Astrocyte of the cerebellum (primary cell): ENCODE results near the gene B3GLCT.

Experiments used
- DNase-seq: peaks from one replicate; pipeline ENCODE4 v3.0.0-alpha.2; 2011; ENCODE audit warnings: low read depth
- H3K4me3 ChIP-seq: 2 replicates; pipeline ENCODE4 v1.5.1; 2011; ENCODE audit warnings: mild to moderate bottlenecking, low read depth, low read length, moderate library complexity
- CTCF ChIP-seq: IDR thresholded peaks from 2 replicates; pipeline ENCODE4 v1.5.1; 2012; ENCODE audit warnings: low read length, low read depth, moderate library complexity, mild to moderate bottlenecking; ENCODE audit errors: missing control alignments
- in situ Hi-C: cut with HindIII; loops from 2 replicates; pipeline ENCODE4 v1.10.0; 2017; ENCODE audit warnings: low sequenced_read_pairs

Gene B3GLCT

GRCh38 chr13:31242367-31242766 is 42.6 kb downstream of the B3GLCT start:
- H3K4me3 ChIP-seq: no peak overlapping the region
- no peak for TF ChIP-seq CTCF
- no peak for DNase-seq
- in situ Hi-C loops: loop anchor here (25.0 kb wide), 1 partner anchor 170 kb away; no protein-coding TSS in a partner anchor

GRCh38 chr13:31242916-31243315 is 43.1 kb downstream of the B3GLCT start:
- DNase-seq: no peak
- in situ Hi-C loops: loop anchor here (25.0 kb wide), 1 partner anchor 169 kb away; no protein-coding TSS in a partner anchor
- H3K4me3 ChIP-seq: no peak overlapping the region
- TF ChIP-seq CTCF: no peak

- DNase-seq: no peak
- in situ Hi-C loops: loop anchor here (5.0 to 25.0 kb wide), 2 partner anchors 72 to 167 kb away; no protein-coding TSS in a partner anchor
- H3K4me3 ChIP-seq: no peak overlapping the region
- TF ChIP-seq CTCF: no peak
Measured at GRCh38 chr13:31245598-31246373, 46.0 kb downstream of the B3GLCT start.

- in situ Hi-C loops: loop anchor here (5.0 to 25.0 kb wide), 2 partner anchors 70 to 165 kb away; no protein-coding TSS in a partner anchor
- TF ChIP-seq CTCF: no peak
- no peak overlapping the region for H3K4me3 ChIP-seq
- DNase-seq: no peak
Measured at GRCh38 chr13:31246918-31247317, 47.1 kb downstream of the B3GLCT start.

GRCh38 chr13:31248361-31248760 is 48.6 kb downstream of the B3GLCT start:
- in situ Hi-C loops: loop anchor here (5.0 to 25.0 kb wide), 2 partner anchors 69 to 164 kb away; no protein-coding TSS in a partner anchor
- H3K4me3 ChIP-seq: no peak overlapping the region
- DNase-seq: no peak
- TF ChIP-seq CTCF: no peak

GRCh38 chr13:31248965-31249539 is 49.3 kb downstream of the B3GLCT start:
- in situ Hi-C loops: loop anchor here (5.0 to 25.0 kb wide), 2 partner anchors 68 to 163 kb away; no protein-coding TSS in a partner anchor
- H3K4me3 ChIP-seq: no peak overlapping the region
- no peak for DNase-seq
- TF ChIP-seq CTCF: no peak
